CD4-positive, alpha-beta T cell treated with Interleukin-6 for 4 hours (primary cell): ENCODE data around the gene XXYLT1.

Source experiments
- DNase-seq: peaks from one replicate; pipeline ENCODE4 v3.0.0-alpha.2; 2020; ENCODE audit warnings: mixed read lengths

XXYLT1 gene

DNA sequence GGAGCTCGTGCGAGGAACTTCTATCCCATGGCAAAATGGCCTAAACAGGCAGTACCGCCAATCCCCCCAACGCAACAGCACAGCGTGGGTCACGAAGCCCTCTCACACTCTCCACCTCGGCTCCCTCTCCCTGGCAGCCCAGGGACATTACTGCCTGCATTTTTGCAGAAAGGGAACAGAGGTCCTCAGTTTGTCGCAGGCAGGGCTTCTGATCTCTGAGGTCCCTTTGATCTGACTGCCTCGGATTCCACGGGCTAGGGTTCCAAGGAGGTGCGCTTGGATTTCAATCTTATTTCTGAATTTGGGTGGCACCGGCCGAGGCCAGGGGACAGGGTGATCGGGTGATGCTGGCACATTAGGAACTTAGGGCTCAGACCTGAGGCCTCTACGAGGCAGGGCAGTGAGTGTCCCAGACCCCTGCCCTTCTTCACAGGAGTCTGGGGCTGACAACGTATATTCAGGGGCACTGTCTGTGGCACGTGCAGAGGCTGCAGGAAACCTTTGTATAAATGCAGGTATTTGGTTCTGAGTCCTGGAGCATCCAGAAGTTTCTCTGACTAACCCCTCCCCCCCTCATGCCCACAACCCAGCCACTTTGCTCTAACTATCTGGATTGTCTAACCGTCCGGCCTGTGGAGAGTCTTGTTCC is 197.9 kb downstream of the XXYLT1 start:
- no peak for DNase-seq

DNA sequence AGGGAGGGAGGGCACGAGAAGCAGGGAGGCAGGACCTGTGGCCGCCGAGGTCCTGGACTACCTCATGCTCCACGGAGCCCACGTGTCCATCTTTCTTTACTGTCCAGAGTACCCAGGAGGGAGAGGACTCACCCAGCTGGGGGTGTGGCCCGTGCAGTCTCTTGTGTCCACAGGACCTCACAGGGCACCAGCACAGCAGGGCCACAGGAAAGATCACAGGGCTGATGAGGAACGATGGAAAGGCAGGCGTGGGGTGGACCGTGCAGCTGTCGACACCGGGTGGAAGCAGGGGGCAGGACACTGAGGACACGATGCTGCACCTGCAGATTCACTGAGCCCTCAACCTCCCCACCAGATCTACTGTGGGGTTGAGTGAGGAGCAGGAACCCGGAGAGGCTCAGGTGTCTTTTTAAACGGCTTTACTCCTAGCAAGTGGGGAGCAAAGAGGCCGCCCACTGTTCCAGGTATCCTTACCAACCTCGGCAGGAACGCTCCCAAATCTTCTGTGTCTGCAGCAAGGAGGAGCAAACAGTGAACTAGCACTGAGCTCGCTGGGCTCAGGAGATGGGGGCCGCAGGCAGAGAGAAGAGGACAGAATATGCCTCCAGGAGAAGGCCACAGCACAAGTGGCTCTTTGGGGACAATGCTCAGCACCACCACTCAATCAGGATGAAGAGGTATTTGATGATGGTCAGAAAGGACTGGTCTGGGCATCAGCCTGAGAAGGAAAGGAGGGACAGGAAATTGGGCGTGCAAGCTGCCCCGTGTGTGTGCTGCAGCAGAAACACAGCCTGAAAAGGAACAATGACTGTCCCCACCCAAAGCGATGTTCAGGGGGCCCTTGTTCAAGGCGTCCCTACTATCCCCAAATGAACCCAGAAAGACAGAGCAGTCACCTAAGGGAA is 198.8 kb downstream of the XXYLT1 start:
- no peak for DNase-seq

DNA sequence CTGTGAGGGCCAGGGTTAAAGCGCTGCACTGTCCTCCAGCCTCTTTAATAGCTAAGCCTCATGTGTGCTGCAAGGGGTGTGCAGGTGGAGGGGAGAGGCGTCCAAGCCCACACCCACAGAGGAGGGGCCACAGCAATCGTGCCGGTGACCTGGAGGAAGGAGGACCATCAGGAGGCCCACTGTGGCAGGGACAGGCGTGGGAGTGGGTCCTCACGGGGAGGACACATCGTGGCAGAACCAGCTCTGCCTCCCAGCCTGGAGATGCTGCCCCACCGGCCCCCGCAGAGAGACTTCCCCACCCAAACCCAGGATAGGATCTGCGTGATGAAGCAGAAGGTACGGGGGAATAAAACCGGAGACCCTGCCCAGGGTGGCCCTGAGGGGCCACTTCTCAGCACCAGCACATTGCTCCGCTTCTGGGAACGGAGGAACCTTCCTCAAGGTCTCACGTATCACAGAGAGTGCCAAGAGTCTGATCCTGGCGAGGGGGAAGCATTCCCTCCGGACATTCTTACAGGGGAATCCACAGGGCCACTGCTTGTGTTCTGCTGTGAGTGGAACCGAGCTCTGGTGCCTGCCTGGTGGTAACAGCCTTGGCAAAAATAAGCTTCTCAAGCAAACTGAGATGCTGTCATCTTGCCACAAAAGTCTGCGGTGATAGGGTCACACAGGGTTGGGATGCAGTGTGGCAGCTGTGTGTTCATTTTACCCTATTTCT is 199.8 kb downstream of the XXYLT1 start:
- DNase-seq: no peak

DNA sequence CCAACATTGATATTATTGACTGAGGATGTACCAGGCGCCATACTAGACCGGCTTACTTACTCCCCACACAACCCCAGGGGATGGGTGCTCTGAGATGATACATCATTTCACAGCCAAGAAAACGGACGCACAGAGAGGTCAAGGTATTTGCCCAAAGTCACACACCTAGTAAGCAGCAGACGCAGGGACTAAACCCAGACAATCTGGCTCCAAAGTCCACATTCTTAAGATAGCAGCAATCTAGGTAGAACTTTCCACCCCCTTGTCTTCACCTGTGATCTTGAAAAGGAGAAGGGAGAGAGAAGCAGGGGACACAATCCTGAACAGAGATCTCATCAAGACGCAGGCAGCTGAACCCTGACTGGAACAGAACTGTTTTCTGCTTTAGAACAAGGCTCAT is 200.6 kb downstream of the XXYLT1 start:
- no peak for DNase-seq

DNA sequence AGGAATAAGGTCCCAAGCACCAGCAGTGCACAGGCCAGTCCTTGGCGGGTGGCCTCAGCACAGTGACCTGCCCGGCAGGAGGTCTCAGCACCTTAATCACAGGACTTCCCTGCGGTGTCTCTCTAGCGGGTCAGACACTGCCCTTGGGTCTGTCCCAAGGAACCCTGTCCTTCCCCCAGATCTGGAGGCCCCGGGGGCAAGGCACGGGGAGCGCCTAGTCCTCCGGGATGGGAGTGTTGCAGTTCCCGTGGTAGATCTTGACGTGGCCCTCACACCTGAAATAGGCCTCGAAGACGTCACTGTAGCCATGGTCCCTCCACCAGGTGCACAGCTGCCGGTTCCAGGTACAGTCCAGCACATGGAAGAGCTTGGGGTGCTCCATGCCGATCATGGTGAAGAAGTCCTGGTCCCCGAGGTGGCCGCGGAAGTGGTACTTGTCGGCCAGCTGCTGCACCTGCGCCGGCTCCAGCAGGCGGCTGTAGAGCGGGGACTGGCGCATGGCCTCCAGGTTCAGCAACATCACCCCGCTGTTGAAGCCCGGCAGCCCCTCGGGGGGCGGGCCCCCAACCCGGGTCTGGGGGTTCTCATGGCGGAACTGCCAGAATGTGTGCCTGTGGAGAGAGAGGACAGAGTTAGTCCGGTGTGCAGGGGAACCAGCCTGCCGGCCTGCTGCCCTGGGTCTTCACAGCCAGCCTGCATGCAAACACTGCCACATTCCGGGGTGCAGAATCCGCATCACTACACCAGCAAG is 201.3 kb downstream of the XXYLT1 start:
- no peak for DNase-seq

DNA sequence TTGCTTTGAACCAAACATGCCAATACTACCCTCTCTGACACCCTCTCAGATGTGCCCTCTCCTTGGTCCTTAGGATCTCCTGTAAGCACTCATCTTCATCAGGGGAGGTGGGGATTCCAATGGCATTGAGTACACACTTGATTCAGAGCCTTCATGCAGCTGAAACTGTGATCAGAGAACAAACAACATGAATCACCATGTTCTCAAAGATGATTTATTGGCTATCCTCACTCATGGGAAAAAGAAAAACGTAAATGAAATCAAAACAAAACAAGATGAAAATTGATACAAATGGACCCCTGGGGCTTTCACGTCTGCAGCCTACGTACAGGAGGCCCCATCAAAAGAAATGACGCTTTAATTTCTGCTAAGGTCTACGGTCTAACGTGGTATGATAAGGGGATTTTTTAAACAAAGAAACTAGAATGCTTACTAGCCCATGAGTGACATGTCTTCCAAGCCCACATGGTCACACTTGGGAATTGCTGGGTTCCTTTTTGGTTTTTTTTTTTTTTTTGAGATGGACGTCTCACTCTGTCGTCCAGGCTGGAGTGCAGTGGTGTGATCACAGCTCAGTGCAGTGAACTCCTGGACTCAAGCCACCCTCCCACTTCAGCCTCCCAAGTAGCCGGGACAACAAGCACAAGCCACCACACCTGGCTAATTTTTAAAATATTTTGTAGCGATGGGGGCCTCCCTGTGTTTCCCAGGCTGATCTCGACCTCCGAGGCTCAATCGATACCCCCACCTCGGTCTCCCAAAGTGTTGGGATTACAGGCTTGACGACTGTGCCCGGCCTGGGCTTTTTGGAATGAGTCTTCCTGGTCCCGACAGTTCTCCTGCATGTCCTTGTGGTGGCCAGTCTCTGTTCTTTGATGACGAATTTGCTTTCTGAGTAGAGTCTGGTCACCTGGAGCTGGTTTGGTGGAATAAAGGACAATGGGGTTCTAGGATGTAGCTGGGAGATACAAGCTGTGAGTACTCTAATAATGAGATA is 202.6 kb downstream of the XXYLT1 start:
- no peak for DNase-seq

DNA sequence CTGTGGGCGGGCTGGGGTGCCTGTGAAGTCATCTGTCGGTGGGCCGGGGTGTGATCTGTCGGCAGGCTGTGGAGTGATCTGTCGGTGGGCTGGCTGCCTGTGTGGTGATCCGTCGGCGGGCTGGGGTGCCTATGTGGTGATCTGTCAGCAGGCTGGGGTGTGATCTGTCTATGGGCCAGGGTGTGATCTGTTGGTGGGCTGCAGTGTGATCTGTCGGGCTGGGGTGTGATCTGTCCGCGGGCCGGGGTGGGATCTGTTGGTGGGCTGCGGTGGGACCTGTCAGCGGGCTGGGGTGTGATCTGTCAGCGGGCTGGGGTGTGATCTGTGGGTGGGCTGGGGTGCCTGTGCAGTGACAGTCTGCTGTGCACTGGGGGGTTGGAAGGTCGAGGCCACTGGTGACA is 204.5 kb downstream of the XXYLT1 start:
- DNase-seq: no peak

DNA sequence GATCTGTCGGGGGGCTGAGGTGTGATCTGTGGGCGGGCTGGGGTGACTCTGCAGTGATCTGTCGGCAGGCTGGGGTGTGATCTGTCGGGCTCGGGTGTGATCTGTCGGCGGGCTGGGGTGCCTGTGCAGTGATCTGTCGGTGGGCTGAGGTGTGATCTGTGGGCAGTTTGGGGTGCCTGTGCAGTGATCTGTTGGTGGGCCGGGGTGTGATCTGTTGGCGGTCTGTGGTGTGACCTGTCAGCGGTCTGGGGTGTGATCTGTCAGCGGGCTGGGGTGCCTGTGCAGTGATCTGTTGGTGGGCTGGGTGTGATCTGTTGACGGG is 205.1 kb downstream of the XXYLT1 start:
- DNase-seq: no peak

DNA sequence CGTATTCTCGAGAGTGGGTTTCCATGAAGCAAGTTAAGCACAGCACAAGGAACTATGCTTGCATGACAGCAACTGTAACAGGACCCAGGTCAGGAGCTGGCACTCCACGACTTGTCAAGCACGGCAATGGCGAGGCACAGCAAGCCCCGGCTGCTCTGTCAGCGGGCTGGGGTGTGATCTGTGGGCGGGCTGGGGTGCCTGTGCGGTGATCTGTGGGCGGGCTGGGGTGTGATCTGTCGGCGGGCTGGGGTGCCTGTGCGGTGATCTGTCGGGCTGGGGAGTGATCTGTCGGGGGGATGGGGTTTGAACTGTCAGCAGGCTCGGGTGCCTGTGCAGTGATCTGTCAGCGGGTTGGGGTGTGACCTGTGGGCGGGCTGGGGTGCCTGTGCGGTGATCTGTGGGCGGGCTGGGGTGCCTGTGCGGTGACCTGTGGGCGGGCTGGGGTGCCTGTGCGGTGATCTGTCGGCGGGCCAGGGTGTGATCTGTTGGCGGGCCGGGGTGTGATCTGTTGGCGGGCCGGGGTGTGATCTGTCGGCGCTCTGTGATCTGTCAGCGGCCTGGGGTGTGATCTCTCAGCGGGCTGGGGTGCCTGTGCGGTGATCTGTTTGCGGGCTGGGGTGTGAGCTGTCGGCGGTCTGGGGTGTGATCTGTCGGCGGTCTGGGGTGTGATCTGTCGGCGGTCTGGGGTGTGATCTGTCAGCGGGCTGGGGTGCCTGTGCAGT is 205.7 kb downstream of the XXYLT1 start:
- no peak for DNase-seq

DNA sequence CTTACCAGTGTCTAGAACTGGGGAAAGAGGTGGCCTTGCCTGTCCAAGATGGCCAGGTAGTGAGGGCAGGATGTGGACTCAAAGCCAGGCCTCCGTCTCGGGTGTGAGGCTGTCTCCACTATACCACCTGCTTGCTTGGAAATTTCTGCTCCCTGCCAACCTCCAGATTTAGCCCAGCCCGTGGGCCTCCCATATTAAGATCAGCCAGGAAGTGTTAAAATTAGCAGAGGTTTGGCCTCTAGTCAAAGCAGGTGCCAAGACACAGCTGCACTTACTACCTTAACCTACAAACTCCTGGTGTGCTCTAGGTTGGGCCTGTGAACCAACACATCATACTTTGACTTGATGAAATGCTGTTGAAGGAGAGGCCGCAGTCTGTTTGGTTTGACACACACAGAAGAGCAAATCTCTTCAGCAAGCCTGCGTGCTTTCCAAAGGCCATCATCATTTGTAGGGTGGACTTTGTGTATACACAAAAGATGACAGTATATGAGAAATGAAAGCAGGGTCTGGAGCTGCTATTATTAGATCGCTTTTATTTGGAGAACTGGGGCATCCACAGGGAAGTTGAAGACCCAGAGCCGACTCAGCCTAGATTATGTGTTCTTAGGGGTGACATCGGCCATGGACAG is 206.5 kb downstream of the XXYLT1 start:
- DNase-seq: no peak

DNA sequence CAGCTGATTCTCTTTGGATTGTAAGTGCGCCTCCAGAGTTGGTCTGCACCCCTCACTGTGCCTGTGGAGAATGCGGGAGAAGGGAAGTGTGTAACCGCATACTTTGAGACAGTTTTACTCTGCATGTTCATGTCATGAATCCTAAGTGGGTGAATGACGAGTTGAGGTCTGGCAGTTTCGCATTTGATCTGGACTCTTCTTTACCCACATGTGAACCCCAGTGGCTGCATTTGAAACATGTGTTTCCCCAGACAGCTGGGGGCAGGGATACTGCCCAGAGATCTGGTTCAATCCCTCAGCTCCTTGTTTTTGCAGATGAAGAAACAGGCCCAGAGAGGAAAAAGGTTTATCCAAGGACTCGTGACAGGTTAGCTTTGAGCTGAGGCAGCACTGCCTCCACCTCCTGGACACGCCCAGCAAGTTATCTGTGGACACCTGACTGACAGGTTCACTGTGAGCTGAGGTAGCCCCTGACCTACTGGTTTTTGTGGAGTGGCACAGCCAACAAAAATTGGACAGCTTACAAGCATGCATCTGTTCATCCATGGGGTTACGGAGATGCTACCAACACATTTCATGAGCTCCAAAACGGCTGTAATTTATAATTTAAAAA is 207.3 kb downstream of the XXYLT1 start:
- DNase-seq: no peak

DNA sequence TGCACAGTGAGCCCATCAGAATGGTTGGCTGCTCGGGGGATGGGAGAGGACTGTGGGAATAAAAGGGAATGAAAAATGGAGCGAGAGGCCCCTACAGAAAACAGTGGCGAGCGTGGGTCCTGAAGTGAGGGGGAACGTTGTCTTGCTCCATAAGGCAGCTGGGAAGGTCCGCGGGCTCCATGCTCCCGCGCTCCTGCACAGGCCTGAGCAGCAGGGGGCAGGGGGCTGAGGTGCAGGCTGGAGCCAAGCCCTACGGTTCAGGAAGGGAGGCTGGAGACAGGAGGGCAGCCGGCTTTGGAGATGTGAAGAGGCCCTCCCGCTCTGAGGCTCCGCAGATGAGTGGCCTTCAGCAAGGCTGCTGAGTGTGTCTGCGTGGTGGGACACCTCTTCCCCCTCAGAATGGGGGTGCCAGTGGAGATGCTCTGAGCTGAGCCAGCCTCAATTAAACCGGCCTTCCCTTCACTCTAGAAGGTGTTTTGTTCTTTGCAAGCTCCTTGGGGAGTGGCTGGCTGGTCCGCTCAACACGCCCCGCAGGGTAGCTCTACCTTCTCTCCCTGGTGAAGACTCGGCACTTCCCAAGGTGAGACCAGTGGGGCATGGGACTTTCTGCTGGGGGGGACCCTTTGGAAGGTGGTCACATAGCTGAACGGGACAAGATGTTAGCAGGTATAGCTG is 208.0 kb downstream of the XXYLT1 start:
- no peak for DNase-seq

DNA sequence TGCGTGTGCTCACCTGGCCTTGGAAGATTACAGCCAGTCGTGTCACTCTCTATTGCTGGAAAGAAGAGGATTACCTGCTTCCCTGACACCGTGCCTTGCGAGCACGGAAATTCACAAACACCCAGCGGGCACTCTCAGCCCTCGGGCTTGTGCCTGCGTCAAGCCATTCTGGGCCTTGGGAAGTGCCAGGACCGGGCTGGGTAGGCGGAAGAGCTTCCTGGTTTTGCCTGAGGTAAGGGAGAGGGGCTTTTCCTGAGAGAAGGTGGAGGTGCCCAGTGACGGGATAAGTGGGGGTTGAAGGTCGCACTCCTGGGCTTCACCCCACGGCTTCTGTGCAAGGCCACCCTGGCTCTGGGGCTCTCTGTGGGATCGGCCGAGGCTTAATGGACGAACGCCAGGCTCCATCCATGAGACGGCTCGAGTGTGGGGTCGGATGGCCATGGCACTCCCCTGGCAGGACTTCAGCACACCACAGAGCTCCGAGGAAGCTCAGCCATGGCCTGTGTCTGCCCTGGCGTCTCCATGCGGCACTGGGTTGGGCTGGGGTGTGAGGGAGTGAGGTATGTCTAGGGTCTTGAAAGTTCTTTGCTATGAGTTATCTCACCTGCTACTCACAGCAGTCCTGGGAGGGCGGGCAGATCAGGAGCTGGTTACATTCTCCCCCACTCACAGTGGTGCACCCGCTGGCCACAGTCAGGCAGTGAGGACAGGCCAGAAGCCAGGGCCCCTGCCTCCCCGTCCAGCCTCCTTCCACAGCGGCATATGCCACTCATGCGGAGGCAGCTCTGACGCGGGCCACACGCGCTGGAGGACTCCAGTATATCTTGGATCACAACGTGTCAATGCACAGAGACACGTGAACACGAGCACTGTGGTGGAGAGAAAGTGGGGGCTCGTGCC is 209.0 kb downstream of the XXYLT1 start:
- no peak for DNase-seq

DNA sequence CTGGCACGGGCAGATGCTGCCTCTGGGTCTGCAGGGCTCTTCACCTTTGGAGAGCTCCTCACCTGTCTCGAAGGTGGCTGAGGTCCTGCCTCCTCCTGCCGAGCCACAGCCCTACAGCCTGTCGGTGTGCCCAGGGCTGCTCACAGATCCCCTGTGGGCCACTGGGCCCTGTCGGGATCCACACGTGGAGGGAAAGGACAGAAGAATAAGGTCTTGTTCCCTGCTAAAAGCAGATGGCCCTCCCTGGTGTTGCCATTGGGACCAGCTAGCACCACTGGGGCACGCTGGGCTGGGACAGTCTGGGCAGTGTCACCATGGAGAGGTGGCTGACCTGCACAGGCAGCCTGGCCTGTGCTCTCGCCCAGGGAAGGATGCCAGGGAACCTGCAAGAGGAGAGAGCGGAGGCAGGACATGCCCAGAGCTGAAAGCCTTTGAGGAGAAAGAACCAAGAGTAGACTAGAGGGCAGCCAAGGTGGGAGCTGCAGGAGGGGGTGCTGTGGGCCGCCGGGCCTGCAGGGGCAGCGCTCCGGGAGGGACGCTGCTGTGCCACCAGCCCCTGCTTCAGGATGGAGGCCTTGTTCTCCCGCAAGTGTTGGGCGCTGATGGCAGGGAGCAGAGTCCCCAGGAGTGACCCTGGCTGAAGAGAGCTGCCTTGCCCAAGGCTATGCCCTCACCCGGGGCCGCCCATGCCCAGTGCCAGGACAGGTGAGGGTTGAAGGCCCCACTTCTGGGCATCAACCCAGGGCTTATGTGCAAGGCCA is 210.2 kb downstream of the XXYLT1 start:
- DNase-seq: no peak

DNA sequence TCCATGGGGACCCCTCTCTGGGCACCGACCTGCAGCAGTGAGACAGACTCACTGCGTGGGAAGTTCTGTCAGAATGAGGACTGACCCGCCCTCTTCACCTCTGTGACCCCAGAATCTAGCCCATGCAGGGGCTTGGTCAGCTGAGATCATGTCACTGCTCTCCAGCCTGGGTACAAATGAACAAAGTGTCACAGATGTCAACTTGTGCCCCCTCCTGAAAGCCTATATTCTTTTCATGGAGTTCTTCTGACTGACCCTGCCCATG is 210.8 kb downstream of the XXYLT1 start:
- DNase-seq: no peak

DNA sequence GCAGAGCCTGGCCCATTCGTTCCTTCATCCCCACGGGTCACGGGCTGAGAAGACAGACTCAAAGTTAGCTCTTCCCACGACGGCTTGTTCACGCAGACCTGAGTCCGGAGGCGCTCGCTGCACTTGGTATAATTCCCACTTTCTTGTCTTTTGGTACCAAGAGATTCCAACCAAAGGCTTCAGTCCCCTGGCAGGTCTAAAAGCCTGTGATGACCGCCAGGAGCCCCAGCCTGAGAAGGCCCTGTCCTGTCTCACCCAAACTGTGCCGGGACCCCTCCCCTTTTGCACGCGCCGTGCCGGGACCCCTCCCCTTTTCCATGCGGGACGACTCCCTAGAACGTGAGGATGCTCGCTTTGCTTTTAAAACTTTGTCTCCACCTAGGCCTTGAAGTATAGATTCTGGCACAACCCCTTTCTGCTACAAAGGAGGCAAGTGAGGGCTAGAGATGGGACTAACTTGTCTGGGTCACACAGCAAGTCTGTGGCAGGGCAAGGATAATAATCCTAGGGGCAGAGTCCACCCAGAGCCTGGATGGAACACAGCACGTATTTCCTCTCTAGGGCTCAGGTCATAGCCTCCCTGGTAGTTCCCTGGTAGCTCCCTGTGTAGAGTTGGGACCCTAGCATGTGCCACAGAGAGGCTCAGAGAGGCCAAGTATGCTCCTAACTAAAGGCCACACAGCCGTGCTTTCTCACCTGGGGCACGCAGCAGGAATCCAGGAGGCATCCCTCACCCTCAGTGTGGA is 211.3 kb downstream of the XXYLT1 start:
- DNase-seq: no peak

DNA sequence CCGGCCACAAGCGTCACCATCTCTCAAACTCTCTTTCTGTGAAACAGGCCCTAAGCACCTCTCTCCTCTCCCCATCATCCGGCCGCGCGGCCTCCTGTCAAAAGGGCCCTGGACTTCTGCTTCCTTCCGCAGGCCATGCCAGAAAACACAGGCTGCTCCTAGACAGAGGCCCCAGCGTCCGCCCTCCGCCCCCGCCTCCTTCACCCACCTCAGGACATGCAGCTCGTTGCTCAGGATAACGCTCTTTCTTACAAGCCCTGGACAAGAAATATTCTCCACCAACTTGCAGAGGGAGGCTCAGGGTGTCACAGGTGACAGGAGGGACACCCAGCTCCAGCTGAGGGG is 212.0 kb downstream of the XXYLT1 start:
- no peak for DNase-seq
